ENCODE results near the gene LRFN5. TPM values are rescaled to one million over a fixed set of nuclear protein-coding genes. Genes with fewer than 3 reads are reported as not detected.

Gene LRFN5
- total RNA-seq, 1 donor from 2014 or later, result 1.0 TPM

- ATAC-seq (no peak), DNase-seq (no peak)
- Histone ChIP-seq H3K4me1 (no peaks in the 10 kb centered on the region), H3K4me3 (no peak overlapping the region), H3K36me3 (no peaks in the 10 kb centered on the region), H3K27ac (no peak overlapping the region), H3K27me3 (no peaks in the 10 kb centered on the region), H3K9me3 (no peaks in the 10 kb centered on the region)
- intact Hi-C loops (cut with DNase I), result no loop called here
- TF ChIP-seq CTCF (IDR thresholded peaks at IDR 0.05), result no peak
Measured at GRCh38 chr14:41623736-41624135, 17.1 kb downstream of the LRFN5 start.

- no peak for ATAC-seq
- no peaks in the 10 kb centered on the region for H3K9me3 ChIP-seq
- no peak for DNase-seq
- intact Hi-C loops (cut with DNase I), result no loop called here
- H3K4me1 ChIP-seq, result no peaks in the 10 kb centered on the region
- H3K27ac ChIP-seq, result no peak overlapping the region
- H3K4me3 ChIP-seq, result no peak overlapping the region
- H3K36me3 ChIP-seq, result no peaks in the 10 kb centered on the region
- no peaks in the 10 kb centered on the region for H3K27me3 ChIP-seq
- no peak for TF ChIP-seq CTCF (IDR thresholded peaks at IDR 0.05)
Measured at GRCh38 chr14:41629876-41630275, 23.2 kb downstream of the LRFN5 start.

GRCh38 chr14:41634286-41634685 lies 27.6 kb downstream of the LRFN5 start:
- Histone ChIP-seq H3K9me3 (no peaks in the 10 kb centered on the region), H3K4me3 (no peak overlapping the region), H3K4me1 (no peaks in the 10 kb centered on the region), H3K36me3 (no peaks in the 10 kb centered on the region), H3K27ac (no peak overlapping the region), H3K27me3 (no peaks in the 10 kb centered on the region)
- no peak for TF ChIP-seq CTCF (IDR thresholded peaks at IDR 0.05)
- intact Hi-C loops (cut with DNase I), result no loop called here
- ATAC-seq, result no peak
- no peak for DNase-seq

GRCh38 chr14:41636492-41637392 lies 30.1 kb downstream of the LRFN5 start:
- TF ChIP-seq CTCF (IDR thresholded peaks at IDR 0.05), result no peak
- no peak for DNase-seq
- no peak for ATAC-seq
- Histone ChIP-seq H3K27me3 (no peaks in the 10 kb centered on the region), H3K4me1 (no peaks in the 10 kb centered on the region), H3K9me3 (no peaks in the 10 kb centered on the region), H3K4me3 (no peak overlapping the region), H3K27ac (no peak overlapping the region), H3K36me3 (no peaks in the 10 kb centered on the region)
- intact Hi-C loops (cut with DNase I), result no loop called here

GRCh38 chr14:41641690-41642089 lies 35.0 kb downstream of the LRFN5 start:
- H3K27me3 ChIP-seq, result no peaks in the 10 kb centered on the region
- no peak overlapping the region for H3K4me3 ChIP-seq
- no peak overlapping the region for H3K27ac ChIP-seq
- ATAC-seq (no peak), DNase-seq (no peak)
- H3K9me3 ChIP-seq, result no peaks in the 10 kb centered on the region
- H3K36me3 ChIP-seq, result no peaks in the 10 kb centered on the region
- H3K4me1 ChIP-seq, result no peaks in the 10 kb centered on the region
- intact Hi-C loops (cut with DNase I), result no loop called here
- TF ChIP-seq CTCF (IDR thresholded peaks at IDR 0.05), result no peak
